ENCODE results near the gene AGTPBP1. TPM values are rescaled to one million over a fixed set of nuclear protein-coding genes. Genes with fewer than 3 reads are reported as not detected.

Gene AGTPBP1
- total and polyA plus RNA-seq, 11 donors = 7.1 to 72.4 (median 47.1) TPM

GRCh38 chr9:85501882-85502281 lies 239.9 kb downstream of the AGTPBP1 start:
- Histone ChIP-seq H3K4me1 (no peaks in the 10 kb centered on the region), H3K4me3 (no peak overlapping the region), H3K27ac (no peak overlapping the region), H3K27me3 (no peaks in the 10 kb centered on the region), H3K9me3 (peaks cover 0 to 24% (median 3%) of the 10 kb centered on the region in 12 donors), H3K36me3 (no peaks in the 10 kb centered on the region)
- TF ChIP-seq POLR2A (IDR thresholded peaks at IDR 0.05) (no peak), CTCF (IDR thresholded peaks at IDR 0.05) (no peak)
- ATAC-seq = no peak
- intact Hi-C loops (cut with DNase I) = loop anchor here in 1 of 10 donors (10.0 kb wide), 1 partner anchor 103 kb away; no protein-coding TSS in a partner anchor
- DNase-seq = no peak
- WGBS, 4 donors = 57 to 94% (median 81%) methylated on average over 1 of the region's 1 CpG

GRCh38 chr9:85501456-85501855 lies 240.3 kb downstream of the AGTPBP1 start:
- no peak for TF ChIP-seq CTCF (IDR thresholded peaks at IDR 0.05)
- no peak for TF ChIP-seq POLR2A (IDR thresholded peaks at IDR 0.05)

More at GRCh38 chr9:85501456-85501855, 240.3 kb downstream of the AGTPBP1 start:
- H3K4me1 ChIP-seq = no peaks in the 10 kb centered on the region
- H3K27me3 ChIP-seq = no peaks in the 10 kb centered on the region
- 62 to 74% (median 65%) methylated on average over 6 of the region's 6 CpGs for WGBS, 4 donors
- DNase-seq = no peak
- intact Hi-C loops (cut with DNase I) = loop anchor here in 1 of 10 donors (10.0 kb wide), 1 partner anchor 103 kb away; no protein-coding TSS in a partner anchor
- H3K27ac ChIP-seq = no peak overlapping the region
- no peak for ATAC-seq
- no peaks in the 10 kb centered on the region for H3K36me3 ChIP-seq
- no peak overlapping the region for H3K4me3 ChIP-seq
- H3K9me3 ChIP-seq = peaks cover 0 to 24% (median 3%) of the 10 kb centered on the region in 12 donors

Other genes starting within 250 kb of the AGTPBP1 start
- gene NAA35, start 199.2 kb upstream of the AGTPBP1 start, total RNA-seq = 10 to 100 TPM; 13.1 to 21.8 (median 16.5) TPM
- gene NAA35, start 199.2 kb upstream of the AGTPBP1 start, polyA plus RNA-seq = 10 to 100 TPM in 1 of 2 donors, 1 to 10 TPM in 1; 4.0 to 17.2 TPM